Heart right ventricle (tissue), 16 donors: Measurements from ENCODE around the gene CNPY3. TPM values are rescaled to one million over a fixed set of nuclear protein-coding genes. Genes with fewer than 3 reads are reported as not detected.
"Not testable (repeated sequence)": the region's sequence is repeated elsewhere in the genome, so short reads cannot be mapped to it uniquely, and the experiment has no call there.

Source experiments
- ATAC-seq, 8 donors: fragments of 200-7000 bp; cut with Tn5 transposase; one replicate each; pipeline ENCODE4 v1.9.1; 2020; ENCODE audit warnings: mild to moderate bottlenecking in 8 of 8, moderate library complexity in 8 of 8, moderate number of reproducible peaks in 1 of 8
- DNase-seq, 2 donors: peaks; one replicate each; pipeline ENCODE4 v3.0.0-alpha.2; 2020
- H3K27ac ChIP-seq, 10 donors: fragments of 200-600 bp; sonication (generic) in 2 of 10; one replicate each; pipeline versions ENCODE4 v1.5.0 to v1.8.0; 2020 to 2022; ENCODE audit warnings: mild to moderate bottlenecking in 3 of 10
- H3K27me3 ChIP-seq, 7 donors: fragments of 200-600 bp; one replicate each; pipeline ENCODE4 v1.8.0; 2021 to 2022; ENCODE audit warnings: mild to moderate bottlenecking in 2 of 7
- H3K36me3 ChIP-seq, 9 donors: fragments of 200-600 bp; sonication (generic) in 1 of 9; one replicate each; pipeline versions ENCODE4 v1.5.0 to v1.8.0; 2020 to 2022; ENCODE audit warnings: mild to moderate bottlenecking in 2 of 9
- H3K4me1 ChIP-seq, 9 donors: fragments of 200-600 bp; sonication (generic) in 1 of 9; one replicate each; pipeline versions ENCODE4 v1.5.0 to v1.8.0; 2020 to 2022; ENCODE audit warnings: mild to moderate bottlenecking in 4 of 9
- H3K4me3 ChIP-seq, 10 donors: fragments of 200-600 bp; sonication (generic) in 2 of 10; one replicate each; pipeline versions ENCODE4 v1.5.0 to v1.8.0; 2020 to 2022; ENCODE audit warnings: mild to moderate bottlenecking in 7 of 10, moderate library complexity in 2 of 10
- H3K9me3 ChIP-seq, 11 donors: fragments of 200-600 bp in 10 of 11; sonication (generic) in 2 of 11; one replicate each; pipeline versions ENCODE4 v1.5.0 to v1.8.0; 2013 to 2022; ENCODE audit warnings: mild to moderate bottlenecking in 2 of 11, control low read depth in 1 of 11, moderate library complexity in 1 of 11
- WGBS, 2 donors: extraction: QIAGEN DNeasy Blood & Tissue Kit; methylation state at CpG; one replicate each; pipeline ENCODE4 v1.1.7; 2013; ENCODE audit warnings: inconsistent platforms in 1 of 2; 5-methylcytosine and 5-hydroxymethylcytosine counted together
- intact Hi-C, 10 donors: fragments of 100-400 bp; cut with DNase I; formaldehyde crosslinking; loops; one replicate each; pipeline versions ENCODE4 v1.11.1 to v1.14.2; 2022
- polyA plus RNA-seq, 2 donors: library from polyadenylated mRNA; stranded (reverse); fragments of 200-250 nt; gene quantifications; one replicate each; pipeline ENCODE4 v1.2.3, GENCODE V29; 2013
- total RNA-seq, 10 donors: library from RNA; stranded (reverse); fragmentation: NEBNext Ultra II Directional in 3 of 10; extraction: Animal tissue kit (Norgen Biotek cat#: 25700) in 3 of 10; gene quantifications; one replicate each; pipeline versions ENCODE4 v1.2.1 to v1.2.4, GENCODE V29; 2021 to 2023
- TF ChIP-seq, protein P1 (sequence below), 9 donors: fragments of 200-600 bp; sonication (generic) in 2 of 9; IDR thresholded peaks; one replicate each; pipeline versions ENCODE4 v1.5.0 to v1.8.0; 2021 to 2022; ENCODE audit warnings: antibody characterized with exemption in 9 of 9, mild to moderate bottlenecking in 5 of 9, moderate library complexity in 1 of 9
- donor health status: Arrhythmogenic right ventricular cardiomyopathy.
- donor health status: ischemic (EF 13 %, LVEDD 7.1; RV severe dilation, severe dysfunction).
- donor health status: healthy with polysubstance abuse.
- donor health status: DM: no; HTN: yes; CAD: no.
- donor health status: DM: no; HTN: no; CAD: no.
- donor health status: ischemic (EF 25% LVEDD 6.9; RV normal size, moderate dysfunction).
- donor health status: ischemic (EF 25% LVEDD 5.7; RV mildly dilated, moderate dysfunction).
- donor health status: healthy.
- donor health status: DM: yes; HTN: yes; CAD: no.
- donor health status: Ischemic cardiomyopathy.
- donor health status: ischemic (EF 35%, LVEDD 5.7; RV mildly dilated, moderate dysfunction).
- donor health status: nonischemic (EF 11% LVEDD 7.7; RV severe dilation, severe dysfunction).
- donor health status: DM: yes; HTN: yes; CAD: no.
- donor health status: PGD.
- donor health status: ischemic (EF 29% LVEDD 5.4; RV normal size, mild dysfunction).
- donor health status: nonischemic (EF 23%, LVEDD 6.1; RV moderate dilation, normal function).

The CNPY3 gene
- total and polyA plus RNA-seq, 12 donors, result 10.4 to 40.4 (median 15.9) TPM

DNA sequence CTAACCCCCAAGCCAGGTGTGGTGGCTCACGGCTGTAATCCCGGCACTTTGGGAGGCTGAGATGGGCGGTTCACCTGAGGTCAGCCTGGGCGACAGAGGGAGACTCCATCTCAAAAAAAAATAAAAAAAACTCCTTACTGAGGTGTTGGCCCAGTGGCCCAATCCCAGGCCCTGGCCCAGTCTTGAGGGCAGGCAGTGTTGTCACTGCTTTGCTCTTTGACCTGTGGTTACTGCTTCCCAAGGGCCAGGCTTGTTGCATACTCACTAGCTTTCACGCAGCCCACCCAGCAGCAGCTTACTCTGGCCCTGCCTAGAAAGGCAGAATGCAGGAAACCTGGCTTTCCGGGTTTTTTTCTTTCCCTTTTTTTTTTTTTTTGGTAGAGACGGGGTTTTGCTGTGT, 13.2 kb downstream of the CNPY3 start:
- Histone ChIP-seq H3K4me3 (no peak overlapping the region), H3K27ac (no peak overlapping the region), H3K36me3 (peaks cover 0 to 82% (median 18%) of the 10 kb centered on the region in 9 donors), H3K9me3 (no peaks in the 10 kb centered on the region), H3K4me1 (no peaks in the 10 kb centered on the region), H3K27me3 (no peaks in the 10 kb centered on the region)
- DNase-seq (no peak), ATAC-seq (no peak)
- TF ChIP-seq, protein P1, sequence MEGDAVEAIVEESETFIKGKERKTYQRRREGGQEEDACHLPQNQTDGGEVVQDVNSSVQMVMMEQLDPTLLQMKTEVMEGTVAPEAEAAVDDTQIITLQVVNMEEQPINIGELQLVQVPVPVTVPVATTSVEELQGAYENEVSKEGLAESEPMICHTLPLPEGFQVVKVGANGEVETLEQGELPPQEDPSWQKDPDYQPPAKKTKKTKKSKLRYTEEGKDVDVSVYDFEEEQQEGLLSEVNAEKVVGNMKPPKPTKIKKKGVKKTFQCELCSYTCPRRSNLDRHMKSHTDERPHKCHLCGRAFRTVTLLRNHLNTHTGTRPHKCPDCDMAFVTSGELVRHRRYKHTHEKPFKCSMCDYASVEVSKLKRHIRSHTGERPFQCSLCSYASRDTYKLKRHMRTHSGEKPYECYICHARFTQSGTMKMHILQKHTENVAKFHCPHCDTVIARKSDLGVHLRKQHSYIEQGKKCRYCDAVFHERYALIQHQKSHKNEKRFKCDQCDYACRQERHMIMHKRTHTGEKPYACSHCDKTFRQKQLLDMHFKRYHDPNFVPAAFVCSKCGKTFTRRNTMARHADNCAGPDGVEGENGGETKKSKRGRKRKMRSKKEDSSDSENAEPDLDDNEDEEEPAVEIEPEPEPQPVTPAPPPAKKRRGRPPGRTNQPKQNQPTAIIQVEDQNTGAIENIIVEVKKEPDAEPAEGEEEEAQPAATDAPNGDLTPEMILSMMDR (IDR thresholded peaks at IDR 0.05), result no peak
- WGBS, 2 donors, result 83 to 85% methylated on average over 7 of the region's 7 CpGs
- intact Hi-C loops, result no loop called here

GRCh38 chr6:42947950-42948349, 18.7 kb downstream of the CNPY3 start:
- TF ChIP-seq, protein P1 (IDR thresholded peaks at IDR 0.05), result no peak
- ATAC-seq, result peak in 1 of 8 donors; percentile 55
- Histone ChIP-seq H3K9me3 (no peaks in the 10 kb centered on the region), H3K27me3 (no peaks in the 10 kb centered on the region), H3K4me3 (no peak overlapping the region), H3K4me1 (no peaks in the 10 kb centered on the region), H3K27ac (no peak overlapping the region), H3K36me3 (peaks cover 0 to 32% (median 0%) of the 10 kb centered on the region in 9 donors)
- intact Hi-C loops, result no loop called here
- DNase-seq, result no peak

DNA sequence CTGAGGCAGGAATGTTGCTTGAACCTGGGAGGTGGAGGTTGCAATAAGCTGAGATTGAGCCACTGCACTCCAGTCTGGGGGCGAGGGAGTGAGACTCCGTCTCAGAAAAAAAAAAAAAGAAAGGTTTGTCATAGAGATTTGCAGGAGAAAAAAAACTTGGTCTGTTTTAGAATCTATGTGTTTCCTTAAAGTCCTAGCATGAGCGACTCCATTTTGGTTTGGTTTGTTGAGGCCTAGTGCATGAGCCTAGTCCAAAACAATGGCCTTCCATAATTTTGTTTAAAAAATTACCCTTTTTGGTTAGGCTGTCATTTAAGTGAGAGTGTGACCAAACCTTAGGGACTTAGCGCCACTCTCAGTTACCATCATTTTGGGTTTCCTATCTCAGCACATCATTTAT, 23.1 kb downstream of the CNPY3 start:
- DNase-seq, result no peak
- no peak for ATAC-seq
- H3K27ac ChIP-seq, result no peak overlapping the region
- peaks cover 0 to 5% (median 0%) of the 10 kb centered on the region in 9 donors for H3K36me3 ChIP-seq
- no peaks in the 10 kb centered on the region for H3K27me3 ChIP-seq
- H3K4me3 ChIP-seq, result no peak overlapping the region
- 96 to 98% methylated on average over 4 of the region's 4 CpGs for WGBS, 2 donors
- TF ChIP-seq, protein P1 (IDR thresholded peaks at IDR 0.05), result no peak
- intact Hi-C loops, result no loop called here
- no peaks in the 10 kb centered on the region for H3K9me3 ChIP-seq
- no peaks in the 10 kb centered on the region for H3K4me1 ChIP-seq

GRCh38 chr6:42954405-42954804, 25.1 kb downstream of the CNPY3 start:
- H3K9me3 ChIP-seq, H3K4me1 ChIP-seq, intact Hi-C loops, DNase-seq, H3K27me3 ChIP-seq, H3K36me3 ChIP-seq, ATAC-seq, H3K4me3 ChIP-seq, H3K27ac ChIP-seq: not testable (repeated sequence)
- WGBS, 2 donors, result 88 to 93% methylated on average over 4 of the region's 4 CpGs

DNA sequence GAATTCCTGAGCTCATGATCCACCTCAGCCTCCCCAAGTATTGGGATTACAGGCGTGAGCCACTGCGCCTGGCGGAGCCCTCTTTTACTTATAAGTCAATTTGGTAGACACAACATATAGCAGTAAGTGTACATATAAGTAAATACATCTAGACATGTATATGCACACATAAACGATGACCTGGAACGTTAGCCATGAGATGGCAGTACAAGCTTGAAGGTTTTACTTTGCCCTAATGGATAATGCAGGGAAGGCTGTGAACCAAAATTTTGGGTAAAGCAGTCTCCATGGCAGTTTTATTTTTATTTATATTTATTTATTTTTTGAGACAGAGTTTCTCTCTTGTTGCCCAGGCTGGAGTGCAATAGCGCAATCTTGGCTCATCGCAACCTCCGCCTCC, 28.8 kb downstream of the CNPY3 start:
- no peak for DNase-seq
- Histone ChIP-seq H3K27me3 (peaks cover 0 to 16% (median 0%) of the 10 kb centered on the region in 7 donors), H3K36me3 (peaks cover 0 to 13% (median 0%) of the 10 kb centered on the region in 9 donors), H3K4me1 (peaks cover 0 to 18% (median 16%) of the 10 kb centered on the region in 9 donors), H3K4me3 (no peak overlapping the region), H3K9me3 (no peaks in the 10 kb centered on the region), H3K27ac (no peak overlapping the region)
- no peak for ATAC-seq
- 82 to 88% methylated on average over 8 of the region's 8 CpGs for WGBS, 2 donors
- intact Hi-C loops, result no loop called here
- TF ChIP-seq, protein P1 (IDR thresholded peaks at IDR 0.05), result no peak
